HL-60 (cell line): Measurements from ENCODE around the gene IMPACT.

Experiments
- POLR2AphosphoS5 ChIP-seq: IDR thresholded peaks from 2 replicates; pipeline ENCODE4 v1.6.1; 2012; ENCODE audit warnings: low read depth
- TF ChIP-seq, protein P1 (sequence below): IDR thresholded peaks from one replicate; pipeline ENCODE4 v1.5.1; 2011; ENCODE audit warnings: low read length, control low read depth, inconsistent platforms; ENCODE audit not compliant: insufficient read depth

DNA sequence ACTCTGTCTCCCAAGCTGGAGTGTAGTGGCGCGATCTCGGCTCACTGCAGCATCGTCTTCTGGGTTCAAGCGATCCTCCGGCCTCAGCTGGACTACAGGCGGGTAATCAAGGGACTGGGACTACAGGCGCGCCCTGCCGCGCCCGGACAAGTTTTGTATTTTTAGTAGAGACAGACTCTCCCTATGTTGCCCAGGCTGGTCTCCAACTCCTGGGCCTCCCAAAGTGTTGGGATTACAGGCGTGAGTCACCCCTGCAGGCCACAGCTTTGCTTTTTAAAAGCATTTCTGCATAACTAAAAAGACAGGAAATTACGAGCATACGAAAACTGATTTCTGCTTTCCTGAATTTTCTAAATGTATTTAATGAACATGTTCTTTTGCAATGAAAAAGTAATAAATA is 27.9 kb upstream of the IMPACT start:
- TF ChIP-seq, protein P1, sequence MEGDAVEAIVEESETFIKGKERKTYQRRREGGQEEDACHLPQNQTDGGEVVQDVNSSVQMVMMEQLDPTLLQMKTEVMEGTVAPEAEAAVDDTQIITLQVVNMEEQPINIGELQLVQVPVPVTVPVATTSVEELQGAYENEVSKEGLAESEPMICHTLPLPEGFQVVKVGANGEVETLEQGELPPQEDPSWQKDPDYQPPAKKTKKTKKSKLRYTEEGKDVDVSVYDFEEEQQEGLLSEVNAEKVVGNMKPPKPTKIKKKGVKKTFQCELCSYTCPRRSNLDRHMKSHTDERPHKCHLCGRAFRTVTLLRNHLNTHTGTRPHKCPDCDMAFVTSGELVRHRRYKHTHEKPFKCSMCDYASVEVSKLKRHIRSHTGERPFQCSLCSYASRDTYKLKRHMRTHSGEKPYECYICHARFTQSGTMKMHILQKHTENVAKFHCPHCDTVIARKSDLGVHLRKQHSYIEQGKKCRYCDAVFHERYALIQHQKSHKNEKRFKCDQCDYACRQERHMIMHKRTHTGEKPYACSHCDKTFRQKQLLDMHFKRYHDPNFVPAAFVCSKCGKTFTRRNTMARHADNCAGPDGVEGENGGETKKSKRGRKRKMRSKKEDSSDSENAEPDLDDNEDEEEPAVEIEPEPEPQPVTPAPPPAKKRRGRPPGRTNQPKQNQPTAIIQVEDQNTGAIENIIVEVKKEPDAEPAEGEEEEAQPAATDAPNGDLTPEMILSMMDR = no peak
- TF ChIP-seq POLR2AphosphoS5 = no peak
